Measurements from ENCODE around the gene FLT3LG. TPM values are rescaled to one million over a fixed set of nuclear protein-coding genes. Genes with fewer than 3 reads are reported as not detected.

The FLT3LG gene
- total and polyA plus RNA-seq, 2 of the 8 experiments (the other 6 are each of a cell fraction or from before 2014, with no cell fraction given), result 1.6 to 3.2 TPM

DNA sequence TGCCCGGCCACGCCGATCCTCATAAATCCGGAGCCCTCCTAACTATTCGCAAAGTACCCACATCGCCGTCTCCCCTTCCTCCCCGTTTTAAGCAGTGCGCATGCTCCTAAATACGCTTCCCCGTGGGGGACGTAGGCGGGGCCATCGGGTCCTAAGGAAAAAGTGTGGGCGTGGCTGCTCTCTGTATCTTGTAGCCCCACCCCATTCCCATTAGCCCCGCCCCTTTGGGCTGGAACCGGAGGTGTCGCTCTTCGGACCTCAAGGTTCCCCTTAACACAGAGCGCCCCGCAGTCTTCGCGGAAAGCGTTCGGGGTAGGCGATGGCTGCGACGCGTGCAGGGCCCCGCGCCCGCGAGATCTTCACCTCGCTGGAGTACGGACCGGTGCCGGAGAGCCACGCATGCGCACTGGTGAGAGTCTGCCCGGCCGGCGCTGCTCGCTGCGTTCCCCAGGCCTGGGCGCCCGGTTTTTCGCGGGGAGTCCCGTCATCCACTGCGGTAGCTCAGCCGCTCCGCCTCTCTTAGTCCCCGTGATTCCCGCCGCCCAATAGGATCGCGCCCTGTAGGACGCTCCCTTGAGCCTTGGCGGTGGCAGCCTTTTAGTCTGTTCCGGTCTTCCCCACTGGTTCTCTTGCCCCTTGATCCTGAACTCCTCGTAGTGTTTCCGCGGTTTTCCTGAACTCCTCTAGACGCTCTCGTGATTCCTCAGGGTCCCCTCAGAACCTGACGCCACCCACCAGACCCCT, 20.8 kb upstream of the FLT3LG start, which contains the start of gene ALDH16A1 (continued):
- TF ChIP-seq FOSL1 (IDR thresholded peaks at IDR 0.05; ENCODE audit: insufficient read depth, low read depth, low read length) (no peak), JUN (IDR thresholded peaks at IDR 0.05; ENCODE audit: low read depth, low read length) (no peak), ZNF274 (IDR thresholded peaks at IDR 0.05; ENCODE audit: borderline replicate concordance, extremely low read depth, low read length) (no peak), TEAD4 (IDR thresholded peaks at IDR 0.05; ENCODE audit: low read depth, low read length) (no peak), HDAC2 (IDR thresholded peaks at IDR 0.05; ENCODE audit: borderline replicate concordance in 1 of 2, low read depth in 2 of 2, low read length in 2 of 2) (no peak), TAF7 (optimal IDR thresholded peaks at IDR 0.05; ENCODE audit: borderline replicate concordance, low read depth, low read length) (peak; percentile 20), GTF2F1 (IDR thresholded peaks at IDR 0.05; ENCODE audit: borderline replicate concordance, low read depth, low read length) (no peak), CBX8 (IDR thresholded peaks at IDR 0.05; ENCODE audit: borderline replicate concordance, low read depth, low read length) (no peak), ATF3 (IDR thresholded peaks at IDR 0.05; ENCODE audit: insufficient read depth, low read depth, low read length) (no peak), CREB1 (IDR thresholded peaks at IDR 0.05) (peak; percentile 69), JUND (IDR thresholded peaks at IDR 0.05; ENCODE audit: low read length) (no peak), BCL11A (IDR thresholded peaks at IDR 0.05; ENCODE audit: low read depth in 2 of 2, low read length in 2 of 2) (no peak), SP4 (IDR thresholded peaks at IDR 0.05; ENCODE audit: low read length) (no peak), MAFK (IDR thresholded peaks at IDR 0.05; ENCODE audit: low read depth, low read length) (no peak), RXRA (IDR thresholded peaks at IDR 0.05; ENCODE audit: insufficient read depth, low read depth, low read length) (no peak), CEBPB (IDR thresholded peaks at IDR 0.05; ENCODE audit: low read depth, low read length) (no peak), KDM1A (IDR thresholded peaks at IDR 0.05; ENCODE audit: borderline replicate concordance, low read length) (no peak), RFX5 (IDR thresholded peaks at IDR 0.05; ENCODE audit: borderline replicate concordance, low read depth, low read length) (no peak), RNF2 (IDR thresholded peaks at IDR 0.05; ENCODE audit: borderline replicate concordance, low read depth, low read length, missing control alignments, poor library complexity, severe bottlenecking) (no peak), SIRT6 (IDR thresholded peaks at IDR 0.05; ENCODE audit: low read length) (no peak), GABPA (IDR thresholded peaks at IDR 0.05; ENCODE audit: borderline replicate concordance, insufficient read depth, low read length) (no peak), HDAC6 (IDR thresholded peaks at IDR 0.05; ENCODE audit: low read depth, low read length) (no peak), TAF1 (IDR thresholded peaks at IDR 0.05; ENCODE audit: low read depth, low read length) (peak; percentile 94)
- TF ChIP-seq, protein P1, sequence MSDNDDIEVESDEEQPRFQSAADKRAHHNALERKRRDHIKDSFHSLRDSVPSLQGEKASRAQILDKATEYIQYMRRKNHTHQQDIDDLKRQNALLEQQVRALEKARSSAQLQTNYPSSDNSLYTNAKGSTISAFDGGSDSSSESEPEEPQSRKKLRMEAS (IDR thresholded peaks at IDR 0.05), result peak; percentile 64; the same call in 1 of the 2 replicates

Data from H1 (cell line).